Naive thymus-derived CD8-positive, alpha-beta T cell (primary cell): ENCODE results near the gene CHN2. TPM values are rescaled to one million over a fixed set of nuclear protein-coding genes. Genes with fewer than 3 reads are reported as not detected.

Experiments used
- ATAC-seq, 2 donors: fragments of 150-1000 bp; cut with Tn5 transposase in 1 of 2; sonication (Bioruptor Pico), chemical (Tn5 transposase) in 1 of 2; 1 replicate in 1 of 2; 2 replicates in 1 of 2; pipeline ENCODE4 v1.10.0; 2021; ENCODE audit warnings: mild to moderate bottlenecking in 2 of 2, moderate library complexity in 2 of 2
- POLR2A ChIA-PET: fragments of 350-600 bp; sonication (Branson Sonifier 250); formaldehyde crosslinking; loops from one replicate; lab custom pipeline; 2021; ENCODE audit warnings: antibody characterized with exemption; lab: Charles Lee
- DNase-seq, 10 donors: peaks; one replicate each; pipeline versions ENCODE4 v3.0.0 to v3.0.0-alpha.2; 2020 to 2022
- H3K27ac Mint-ChIP-seq, 10 donors: one replicate each; pipeline ENCODE4 v1.8.0; 2020 to 2022; ENCODE audit warnings: mild to moderate bottlenecking in 10 of 10, mixed read lengths in 10 of 10, moderate library complexity in 4 of 10, inconsistent platforms in 1 of 10
- H3K27me3 Mint-ChIP-seq, 5 donors: one replicate each; pipeline ENCODE4 v1.8.0; 2021 to 2022; ENCODE audit warnings: mixed read lengths in 5 of 5
- H3K36me3 Mint-ChIP-seq, 3 donors: one replicate each; pipeline ENCODE4 v1.8.0; 2020 to 2022; ENCODE audit warnings: mixed read lengths in 3 of 3, mild to moderate bottlenecking in 2 of 3, inconsistent platforms in 1 of 3
- H3K4me1 Mint-ChIP-seq, 4 donors: one replicate each; pipeline ENCODE4 v1.8.0; 2021 to 2022; ENCODE audit warnings: mixed read lengths in 4 of 4
- H3K4me3 Mint-ChIP-seq, 10 donors: one replicate each; pipeline ENCODE4 v1.8.0; 2020 to 2022; ENCODE audit warnings: mild to moderate bottlenecking in 10 of 10, mixed read lengths in 10 of 10, moderate library complexity in 6 of 10, inconsistent platforms in 1 of 10
- H3K9me3 Mint-ChIP-seq, 9 donors: one replicate each; pipeline ENCODE4 v1.8.0; 2020 to 2022; ENCODE audit warnings: mixed read lengths in 9 of 9, mild to moderate bottlenecking in 3 of 9, inconsistent platforms in 1 of 9, moderate library complexity in 1 of 9
- polyA plus RNA-seq, 3 donors: library from polyadenylated mRNA; unstranded; fragments of 300-500 nt; fragmentation: Illumina TruSeq; gene quantifications; one replicate each; pipeline ENCODE4 v1.2.3, GENCODE V29; 2021
- total RNA-seq, 8 experiments: library from RNA in 2 of 8; stranded (reverse) in 2 of 8; gene quantifications; one replicate each; pipeline ENCODE4 v1.2.3 and lab custom pipeline; 2021 to 2026

The CHN2 gene
- total and polyA plus RNA-seq, 5 experiments from 2014 or later: 0.90 to 11.1 (median 1.5) TPM

DNA sequence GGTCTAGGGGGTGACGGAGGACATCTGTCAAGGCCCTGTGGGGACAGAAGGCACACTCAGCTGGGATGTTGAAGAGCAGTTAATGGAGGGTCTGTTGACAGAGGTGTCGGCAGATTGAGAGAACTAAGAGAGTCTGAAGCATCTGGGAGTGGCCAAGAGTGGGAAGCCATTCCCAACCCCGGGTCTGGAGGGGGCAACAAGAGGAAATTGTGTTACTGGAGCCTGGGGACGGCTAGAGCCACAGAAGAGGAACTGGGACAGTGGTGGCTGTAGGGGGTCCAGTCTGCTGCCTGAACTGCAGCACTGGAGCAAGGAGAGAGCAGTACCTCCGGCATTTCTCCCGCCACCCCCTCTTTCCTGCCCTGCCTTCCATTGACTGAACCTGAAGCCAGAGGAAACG is 136.6 kb downstream of the CHN2 start:
- Mint-ChIP-seq H3K9me3 (no peaks in the 10 kb centered on the region), H3K4me3 (no peak overlapping the region), H3K36me3 (no peaks in the 10 kb centered on the region), H3K4me1 (peaks cover 8 to 36% (median 33%) of the 10 kb centered on the region in 4 donors), H3K27me3 (peaks cover 0 to 4% (median 1%) of the 10 kb centered on the region in 5 donors), H3K27ac (peak overlapping the region in 3 of 10 donors; percentile 29 to 68 (median 67))
- DNase-seq (no peak), ATAC-seq (no peak)
- POLR2A ChIA-PET: no interaction called here

DNA sequence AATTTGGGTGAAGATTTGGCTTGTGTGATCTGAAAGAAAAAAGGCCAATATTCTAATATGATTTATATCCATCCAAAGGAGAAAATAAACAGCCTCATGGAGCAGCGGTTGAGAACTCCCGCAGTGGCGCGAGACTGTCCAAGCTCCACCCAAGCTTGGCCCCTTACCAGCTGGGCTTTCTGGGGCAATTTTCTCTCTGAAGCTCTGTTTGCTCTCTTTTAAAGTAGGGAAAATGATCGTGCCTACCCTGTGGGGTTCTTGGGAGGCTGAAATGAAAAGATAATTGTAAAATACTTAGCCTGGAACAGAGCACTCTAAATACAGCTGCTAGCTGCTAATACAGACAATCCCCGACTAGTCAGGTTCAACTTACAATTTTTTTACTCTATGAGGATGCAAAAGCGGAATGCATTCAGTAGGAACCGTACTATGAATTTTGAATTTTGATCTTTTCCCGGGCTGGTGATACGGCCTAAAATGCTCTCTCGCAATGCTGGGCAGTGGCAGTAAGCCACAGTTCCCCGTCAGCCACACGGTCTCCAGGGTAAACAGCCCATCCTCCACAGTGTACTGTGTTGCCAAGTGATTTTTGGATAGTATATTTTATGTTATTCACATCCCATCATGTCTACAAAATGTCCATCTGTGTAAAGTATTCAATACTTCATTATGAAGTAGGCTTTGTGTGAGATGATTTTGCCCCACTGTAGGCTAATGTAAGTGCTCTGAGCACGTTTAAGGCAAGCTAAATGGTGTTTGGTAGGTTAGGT is 137.7 kb downstream of the CHN2 start:
- Mint-ChIP-seq H3K36me3 (no peaks in the 10 kb centered on the region), H3K4me1 (peaks cover 12 to 47% (median 43%) of the 10 kb centered on the region in 4 donors)
- POLR2A ChIA-PET: no interaction called here

DNA sequence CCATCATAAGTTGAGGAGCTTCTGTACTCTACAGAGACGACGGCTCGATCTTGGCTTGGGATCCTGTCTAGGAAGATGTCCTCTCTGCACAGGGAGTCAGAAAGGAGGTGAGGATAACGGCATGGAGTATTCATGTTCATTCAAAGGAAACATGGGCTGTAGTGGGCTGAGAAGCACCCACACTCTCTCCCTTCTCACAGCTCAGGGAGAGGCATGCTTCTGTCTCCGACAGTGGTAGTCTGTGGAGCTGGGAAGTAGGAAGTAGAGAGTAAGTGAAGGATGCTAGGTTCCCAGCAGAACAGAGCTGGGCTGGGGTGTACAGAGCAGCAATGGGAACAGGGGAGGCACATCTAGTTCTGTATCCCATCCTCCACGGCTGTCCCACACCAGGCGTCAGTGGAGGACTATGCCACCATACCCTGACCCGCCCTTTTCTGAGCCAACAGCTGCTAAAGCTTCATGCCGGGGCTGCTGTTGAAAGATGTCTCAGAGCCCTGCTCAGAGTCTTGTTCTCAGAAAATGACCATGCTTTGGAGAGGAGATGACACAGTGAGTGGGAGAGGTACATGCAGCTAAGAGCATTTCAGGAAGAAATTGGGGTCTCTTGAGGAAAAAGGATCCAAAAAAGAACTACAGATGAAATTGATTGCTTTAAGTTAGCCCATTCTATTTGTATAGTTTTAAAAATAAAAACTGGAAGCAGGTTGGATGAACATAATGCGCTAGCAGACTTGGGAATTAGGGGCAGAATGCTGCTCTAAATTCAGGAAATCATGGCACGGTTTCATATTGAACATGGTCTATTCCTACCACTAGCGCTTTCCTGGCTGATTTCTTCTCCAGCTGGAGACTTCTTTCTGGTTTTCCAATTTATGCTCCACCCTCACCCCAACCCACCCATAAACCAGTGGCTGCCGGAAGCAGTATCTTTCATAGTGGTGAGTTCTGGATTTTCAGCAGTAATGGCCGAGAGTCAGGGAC is 138.6 kb downstream of the CHN2 start:
- no peaks in the 10 kb centered on the region for H3K9me3 Mint-ChIP-seq
- H3K27ac Mint-ChIP-seq: peak overlapping the region in 1 of 10 donors; percentile 4
- peaks cover 0 to 4% (median 0%) of the 10 kb centered on the region in 5 donors for H3K27me3 Mint-ChIP-seq
- DNase-seq (no peak), ATAC-seq (no peak)
- peaks cover 17 to 56% (median 52%) of the 10 kb centered on the region in 4 donors for H3K4me1 Mint-ChIP-seq
- H3K36me3 Mint-ChIP-seq: no peaks in the 10 kb centered on the region
- POLR2A ChIA-PET: interaction anchor here (0.7 kb wide), 1 partner anchor 146 kb away, joined by 5 read pairs; no protein-coding TSS in a partner anchor
- H3K4me3 Mint-ChIP-seq: no peak overlapping the region

More for the DNA sequence above, 137.7 kb downstream of the CHN2 start:
- DNase-seq (no peak), ATAC-seq (no peak)
- Mint-ChIP-seq H3K9me3 (no peaks in the 10 kb centered on the region), H3K27ac (peak overlapping the region in 1 of 10 donors; percentile 56), H3K27me3 (peaks cover 0 to 4% (median 0%) of the 10 kb centered on the region in 5 donors), H3K4me3 (no peak overlapping the region)

DNA sequence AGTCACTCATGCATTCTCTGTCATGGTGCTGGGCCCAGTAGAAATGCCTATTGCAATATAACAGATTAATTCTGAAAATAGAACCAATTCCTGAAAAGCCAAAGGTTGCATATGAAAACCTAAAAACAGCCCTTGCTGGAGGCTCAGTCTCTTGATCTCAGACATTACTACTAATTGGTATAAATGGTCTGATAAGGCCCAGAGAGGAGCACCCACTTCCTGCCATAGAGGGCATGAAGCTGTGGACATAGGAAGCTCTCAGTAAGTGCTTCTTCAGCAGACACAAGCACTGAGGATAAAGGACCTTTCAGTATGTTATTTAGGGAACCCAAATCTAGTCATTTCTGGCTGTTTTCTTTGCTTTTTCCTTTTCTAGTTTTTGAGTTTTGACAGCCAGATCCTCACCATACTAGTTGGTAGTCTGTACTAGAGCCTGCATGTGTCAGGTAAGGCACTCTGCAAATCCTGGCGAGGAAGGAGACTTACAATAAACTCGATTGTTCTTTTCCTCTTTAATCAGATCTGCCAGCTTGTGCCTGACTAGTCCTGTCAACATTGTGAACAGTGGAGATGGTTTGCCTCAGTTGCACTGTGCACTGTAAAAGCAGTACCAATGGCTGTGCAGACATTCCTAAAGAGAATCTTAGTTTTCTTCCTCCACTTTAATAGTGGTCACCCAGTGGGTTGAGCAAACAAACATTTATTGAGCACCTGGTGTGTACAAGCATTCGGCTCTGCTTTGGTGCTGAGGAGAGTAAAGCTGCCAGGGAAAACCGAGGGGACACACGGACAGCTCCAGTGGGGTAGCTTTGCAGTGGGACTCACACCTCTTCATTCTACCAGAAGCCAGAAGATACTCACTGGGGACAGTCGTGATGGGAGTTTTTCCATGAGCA is 140.9 kb downstream of the CHN2 start:
- peaks cover 14 to 47% (median 43%) of the 10 kb centered on the region in 4 donors for H3K4me1 Mint-ChIP-seq
- H3K4me3 Mint-ChIP-seq: peak overlapping the region in 1 of 10 donors; percentile 6
- POLR2A ChIA-PET: no interaction called here
- DNase-seq (no peak), ATAC-seq (no peak)
- H3K27me3 Mint-ChIP-seq: peaks cover 0 to 4% (median 0%) of the 10 kb centered on the region in 5 donors
- H3K27ac Mint-ChIP-seq: peak overlapping the region in 8 of 10 donors; percentile 20 to 80 (median 56)
- H3K9me3 Mint-ChIP-seq: no peaks in the 10 kb centered on the region
- H3K36me3 Mint-ChIP-seq: no peaks in the 10 kb centered on the region

DNA sequence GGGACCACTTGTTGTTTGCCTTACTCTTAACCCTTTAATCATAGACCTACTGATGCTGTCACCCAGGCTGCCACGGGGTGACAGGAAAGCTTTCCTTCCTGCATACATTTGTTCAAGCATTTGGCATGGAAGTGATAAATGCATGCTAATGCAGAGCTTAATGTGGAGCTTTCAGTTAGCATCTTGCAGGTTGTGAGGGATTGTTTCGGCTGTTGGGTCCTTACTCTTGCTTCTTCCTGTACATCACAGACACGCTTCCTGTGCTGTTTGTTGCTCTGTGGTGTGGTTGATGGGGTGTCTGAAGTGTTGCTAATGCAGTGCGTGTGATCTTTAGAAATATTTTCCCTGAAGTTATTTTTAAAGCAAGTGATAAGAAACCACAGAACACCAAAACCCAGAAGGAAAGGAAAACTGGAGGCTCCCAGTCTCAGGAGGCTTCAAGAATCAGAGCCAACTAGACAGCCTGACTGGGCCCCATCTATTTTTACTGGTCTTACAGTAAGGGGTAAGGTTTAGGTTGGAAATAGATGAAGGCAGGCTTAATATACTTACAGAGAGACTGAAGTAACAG is 143.1 kb downstream of the CHN2 start:
- peak overlapping the region; percentile 70 to 93 (median 82) for H3K27ac Mint-ChIP-seq
- POLR2A ChIA-PET: interaction anchor here (0.5 to 1.3 kb wide), 3 partner anchors 11 to 664 kb away, joined by 3 to 5 read pairs (median 3); no protein-coding TSS in a partner anchor
- H3K36me3 Mint-ChIP-seq: no peaks in the 10 kb centered on the region
- DNase-seq (peak in 9 of 10 donors; percentile 19 to 80 (median 56)), ATAC-seq (peak; percentile 92 to 94)
- H3K9me3 Mint-ChIP-seq: no peaks in the 10 kb centered on the region
- H3K27me3 Mint-ChIP-seq: no peaks in the 10 kb centered on the region
- H3K4me1 Mint-ChIP-seq: peaks cover 10 to 44% (median 36%) of the 10 kb centered on the region in 4 donors
- peak overlapping the region; percentile 34 to 83 (median 60) for H3K4me3 Mint-ChIP-seq

DNA sequence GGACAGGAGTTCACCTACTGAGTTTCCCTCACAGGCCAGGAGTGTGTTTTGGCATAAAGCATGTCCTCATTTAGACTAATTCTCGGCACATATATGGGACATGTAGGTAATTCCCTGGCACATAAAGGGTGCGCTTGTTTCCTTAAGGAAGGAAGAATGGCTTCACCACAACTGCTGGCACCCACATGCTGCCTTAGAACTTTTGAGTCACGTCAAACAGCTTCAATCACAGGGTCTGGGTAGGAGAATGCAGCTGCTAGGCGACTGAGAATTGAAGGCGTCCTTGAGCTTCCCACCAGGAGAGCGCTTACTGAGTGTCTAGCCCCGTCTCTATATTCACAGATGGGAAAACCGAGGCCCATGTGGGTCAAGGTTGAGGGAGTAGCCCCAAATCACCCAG is 146.1 kb downstream of the CHN2 start:
- DNase-seq (no peak), ATAC-seq (no peak)
- Mint-ChIP-seq H3K9me3 (no peaks in the 10 kb centered on the region), H3K27ac (peak overlapping the region in 1 of 10 donors; percentile 26), H3K4me3 (no peak overlapping the region), H3K36me3 (no peaks in the 10 kb centered on the region), H3K27me3 (no peaks in the 10 kb centered on the region), H3K4me1 (peaks cover 10 to 31% (median 30%) of the 10 kb centered on the region in 4 donors)
- POLR2A ChIA-PET: no interaction called here

DNA sequence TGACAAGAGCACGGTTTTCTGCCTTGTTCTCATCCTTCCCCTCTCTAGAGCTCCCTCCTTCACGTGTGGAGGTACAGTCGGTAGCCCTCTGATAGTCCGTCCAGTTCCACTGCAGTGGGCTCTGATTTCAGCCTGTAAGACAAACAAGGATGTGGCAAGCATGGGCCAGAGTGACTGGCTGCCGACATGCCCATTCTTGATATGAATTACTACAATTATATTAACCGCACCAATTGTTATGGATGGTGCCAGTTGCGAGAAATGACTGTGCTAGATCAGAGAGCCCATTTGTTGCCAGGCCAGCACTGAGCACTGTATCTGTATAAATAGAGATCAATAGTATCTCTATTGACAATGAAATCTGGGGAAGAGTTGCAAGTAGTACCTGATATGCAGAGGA is 146.6 kb downstream of the CHN2 start:
- POLR2A ChIA-PET: no interaction called here
- ATAC-seq (no peak), DNase-seq (no peak)
- no peak overlapping the region for H3K4me3 Mint-ChIP-seq
- H3K4me1 Mint-ChIP-seq: peaks cover 10 to 28% (median 26%) of the 10 kb centered on the region in 4 donors
- no peaks in the 10 kb centered on the region for H3K36me3 Mint-ChIP-seq
- no peaks in the 10 kb centered on the region for H3K27me3 Mint-ChIP-seq
- H3K9me3 Mint-ChIP-seq: no peaks in the 10 kb centered on the region
- peak overlapping the region in 1 of 10 donors; percentile 18 for H3K27ac Mint-ChIP-seq

DNA sequence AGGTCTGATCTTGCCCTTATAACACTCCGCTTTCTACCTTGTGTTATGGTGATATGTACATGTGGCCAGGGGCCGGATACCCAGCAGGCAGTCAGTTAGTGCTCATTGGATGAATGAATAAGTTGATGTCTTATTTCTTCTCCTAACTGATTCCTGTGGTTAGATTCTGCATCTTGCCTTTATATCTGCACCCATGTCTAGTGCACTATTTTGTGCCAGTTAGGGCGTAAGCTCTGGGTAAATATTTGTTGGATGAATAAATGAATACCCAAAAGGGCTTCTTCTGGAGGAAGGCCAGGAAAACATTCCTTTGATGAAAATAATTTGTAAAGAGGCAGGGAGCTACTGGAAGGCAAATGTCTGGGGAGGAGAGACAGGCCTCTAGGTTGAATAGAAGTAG is 148.2 kb downstream of the CHN2 start:
- POLR2A ChIA-PET: no interaction called here
- ATAC-seq: no peak
- H3K27ac Mint-ChIP-seq: no peak overlapping the region
- H3K36me3 Mint-ChIP-seq: no peaks in the 10 kb centered on the region
- no peak overlapping the region for H3K4me3 Mint-ChIP-seq
- H3K4me1 Mint-ChIP-seq: peaks cover under 1 to 12% (median 10%) of the 10 kb centered on the region in 4 donors
- H3K9me3 Mint-ChIP-seq: no peaks in the 10 kb centered on the region
- no peak for DNase-seq
- no peaks in the 10 kb centered on the region for H3K27me3 Mint-ChIP-seq

DNA sequence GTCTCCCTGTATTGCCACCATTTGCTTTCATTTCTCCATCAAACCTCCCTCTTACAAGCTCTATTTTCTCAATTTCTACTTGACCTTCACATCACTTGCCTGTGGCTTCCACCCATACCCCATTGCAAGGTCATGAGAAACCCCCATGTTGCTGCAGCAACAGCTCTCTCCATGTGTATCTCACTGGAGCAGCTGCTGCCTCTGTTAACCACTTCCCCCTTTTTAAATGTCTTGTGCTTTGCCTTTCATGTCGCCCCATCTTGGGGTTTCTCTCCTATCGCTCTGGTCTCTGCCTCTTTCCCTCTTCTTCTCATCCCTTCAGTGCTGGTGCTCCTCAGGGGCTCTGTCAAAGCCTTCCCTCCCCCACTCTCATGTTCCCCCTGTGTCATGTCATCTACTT is 148.8 kb downstream of the CHN2 start:
- DNase-seq (peak in 3 of 10 donors; percentile 17 to 35 (median 17)), ATAC-seq (peak in 1 of 2 donors; percentile 62)
- no peaks in the 10 kb centered on the region for H3K27me3 Mint-ChIP-seq
- H3K27ac Mint-ChIP-seq: no peak overlapping the region
- POLR2A ChIA-PET: no interaction called here
- no peaks in the 10 kb centered on the region for H3K36me3 Mint-ChIP-seq
- H3K4me1 Mint-ChIP-seq: peaks cover 0 to 6% (median 4%) of the 10 kb centered on the region in 4 donors
- no peaks in the 10 kb centered on the region for H3K9me3 Mint-ChIP-seq
- no peak overlapping the region for H3K4me3 Mint-ChIP-seq

DNA sequence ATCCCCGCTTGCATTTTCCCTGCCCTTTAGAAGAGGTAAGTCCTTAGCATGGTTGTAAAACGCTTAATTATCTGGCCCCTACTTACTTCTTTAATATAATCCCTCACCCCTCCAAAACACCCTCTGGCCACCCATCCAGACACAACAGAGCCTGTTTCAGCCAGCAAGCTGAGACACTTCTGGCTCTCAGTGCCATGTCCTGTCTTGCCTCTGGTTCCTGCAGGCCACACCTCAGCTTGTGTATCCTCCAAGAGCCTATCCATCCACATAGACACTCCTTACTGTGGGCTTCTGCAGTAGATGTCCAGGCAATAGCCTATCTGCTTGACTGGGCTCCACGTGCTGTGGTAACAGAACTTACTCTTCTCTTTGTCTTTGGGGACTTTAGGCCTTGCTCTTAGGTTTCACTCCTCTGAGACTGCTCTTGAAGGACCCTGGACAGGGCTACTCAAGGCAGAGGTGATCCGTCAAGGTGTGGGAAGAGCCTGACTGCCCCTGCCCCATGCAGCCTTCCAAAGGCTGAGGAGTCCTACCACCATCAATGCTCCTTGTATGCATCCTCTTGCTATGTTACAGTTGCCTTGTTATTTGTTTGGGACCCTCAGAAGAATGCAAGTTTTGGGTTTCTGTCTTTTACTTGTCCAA is 149.9 kb downstream of the CHN2 start:
- Mint-ChIP-seq H3K9me3 (no peaks in the 10 kb centered on the region), H3K4me3 (no peak overlapping the region), H3K36me3 (no peaks in the 10 kb centered on the region), H3K27ac (no peak overlapping the region), H3K27me3 (no peaks in the 10 kb centered on the region), H3K4me1 (no peaks in the 10 kb centered on the region)
- POLR2A ChIA-PET: no interaction called here
- DNase-seq: no peak
- no peak for ATAC-seq

DNA sequence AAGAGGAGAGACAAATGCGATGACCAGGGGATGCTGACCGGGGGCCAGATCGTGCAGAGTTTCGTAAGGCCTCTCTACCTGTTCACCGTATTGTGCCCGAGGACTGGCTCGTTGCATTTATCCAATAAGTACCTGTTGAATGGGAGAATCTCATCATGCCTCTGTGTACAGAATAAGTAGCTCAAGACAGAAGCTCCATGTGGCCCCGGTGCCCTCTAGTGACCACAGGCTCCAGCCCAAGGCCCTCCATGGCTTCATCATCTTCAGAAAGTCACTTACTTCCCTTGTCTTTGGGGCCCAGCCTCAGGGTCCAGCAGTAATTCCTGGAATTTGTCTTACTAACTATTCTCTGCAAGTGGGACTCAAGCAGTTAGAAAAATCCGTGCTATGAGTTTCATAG is 151.0 kb downstream of the CHN2 start:
- Mint-ChIP-seq H3K27me3 (no peaks in the 10 kb centered on the region), H3K27ac (no peak overlapping the region), H3K4me3 (no peak overlapping the region), H3K4me1 (no peaks in the 10 kb centered on the region), H3K9me3 (no peaks in the 10 kb centered on the region), H3K36me3 (no peaks in the 10 kb centered on the region)
- DNase-seq (peak in 2 of 10 donors; percentile 7 to 10), ATAC-seq (no peak)
- POLR2A ChIA-PET: no interaction called here
